Neural progenitor cell (in vitro differentiated cells): ENCODE measurements around the gene TAS2R16. TPM values are rescaled to one million over a fixed set of nuclear protein-coding genes. Genes with fewer than 3 reads are reported as not detected.

ENCODE experiments used
- DNase-seq: peaks from one replicate; pipeline ENCODE4 v3.0.0-alpha.2; 2016; ENCODE audit warnings: low spot score
- H2AFZ ChIP-seq: fragments of 200-600 bp; sonication (generic); replicated peaks from 2 replicates; pipeline ENCODE4 v1.6.1; 2016; ENCODE audit warnings: antibody characterized with exemption
- H3F3A ChIP-seq: fragments of 200-600 bp; sonication (generic); 2 replicates; pipeline ENCODE4 v1.6.1; 2016; ENCODE audit warnings: antibody characterized with exemption, low read depth
- H3K27ac ChIP-seq: fragments of 200-600 bp; sonication (generic); 2 replicates; pipeline ENCODE4 v1.5.1; 2016; ENCODE audit warnings: mild to moderate bottlenecking
- H3K27me3 ChIP-seq: fragments of 200-600 bp; sonication (generic); 2 replicates; pipeline ENCODE4 v1.6.1; 2016; ENCODE audit warnings: mild to moderate bottlenecking, moderate library complexity
- H3K36me3 ChIP-seq: fragments of 200-600 bp; sonication (generic); 2 replicates; pipeline ENCODE4 v1.5.1; 2016
- H3K4me1 ChIP-seq: fragments of 200-600 bp; sonication (generic); 2 replicates; pipeline ENCODE4 v1.6.1; 2016; ENCODE audit warnings: mixed run types
- H3K4me2 ChIP-seq: fragments of 200-600 bp; sonication (generic); 2 replicates; pipeline ENCODE4 v1.6.1; 2016
- H3K4me3 ChIP-seq: fragments of 200-600 bp; sonication (generic); 2 replicates; pipeline ENCODE4 v1.5.1; 2016
- H3K79me2 ChIP-seq: fragments of 200-600 bp; sonication (generic); 2 replicates; pipeline ENCODE4 v1.6.1; 2016; ENCODE audit warnings: low read depth
- H3K9ac ChIP-seq: fragments of 200-600 bp; sonication (generic); 2 replicates; pipeline ENCODE4 v1.6.1; 2016
- H3K9me3 ChIP-seq: fragments of 200-600 bp; sonication (generic); 2 replicates; pipeline ENCODE4 v1.5.1; 2016; ENCODE audit warnings: low read depth
- H4K20me1 ChIP-seq: fragments of 200-600 bp; sonication (generic); 2 replicates; pipeline ENCODE4 v1.6.1; 2016; ENCODE audit warnings: low read depth
- H3K27ac Mint-ChIP-seq: 3 replicates; pipeline ENCODE4 v1.8.0; 2021; ENCODE audit warnings: mixed read lengths
- H3K27me3 Mint-ChIP-seq: 2 replicates; pipeline ENCODE4 v1.8.0; 2022; ENCODE audit warnings: low read depth, mild to moderate bottlenecking, inconsistent platforms, moderate library complexity, mixed read lengths; ENCODE audit not compliant: insufficient read depth
- H3K36me3 Mint-ChIP-seq: 3 replicates; pipeline ENCODE4 v1.8.0; 2021; ENCODE audit warnings: mixed read lengths
- H3K4me1 Mint-ChIP-seq: 3 replicates; pipeline ENCODE4 v1.8.0; 2021; ENCODE audit warnings: mixed read lengths
- H3K4me3 Mint-ChIP-seq: 3 replicates; pipeline ENCODE4 v1.8.0; 2021; ENCODE audit warnings: mild to moderate bottlenecking, moderate library complexity, mixed read lengths
- H3K9me3 Mint-ChIP-seq: 3 replicates; pipeline ENCODE4 v1.8.0; 2020; ENCODE audit warnings: mixed read lengths
- CTCF ChIP-seq: fragments of 200-600 bp; sonication (generic); IDR thresholded peaks from 2 replicates; pipeline ENCODE4 v1.5.1; 2017; ENCODE audit warnings: antibody characterized with exemption, mild to moderate bottlenecking
- EZH2 ChIP-seq: fragments of 200-600 bp; sonication (generic); IDR thresholded peaks from 2 replicates; pipeline ENCODE4 v1.6.1; 2017; ENCODE audit warnings: antibody characterized with exemption, mild to moderate bottlenecking, moderate library complexity
- EZH2phosphoT487 ChIP-seq: fragments of 200-600 bp; sonication (generic); IDR thresholded peaks from 2 replicates; pipeline ENCODE4 v1.6.1; 2017; ENCODE audit warnings: antibody characterized with exemption
- total RNA-seq: library from RNA; depleted of rRNA; stranded (reverse); fragments of >200 nt; gene quantifications from 2 replicates; pipeline ENCODE4 v1.2.3, GENCODE V29; 2015; ENCODE audit warnings: low replicate concordance

The TAS2R16 gene
- total RNA-seq, 1 donor from 2014 or later: not detected

DNA sequence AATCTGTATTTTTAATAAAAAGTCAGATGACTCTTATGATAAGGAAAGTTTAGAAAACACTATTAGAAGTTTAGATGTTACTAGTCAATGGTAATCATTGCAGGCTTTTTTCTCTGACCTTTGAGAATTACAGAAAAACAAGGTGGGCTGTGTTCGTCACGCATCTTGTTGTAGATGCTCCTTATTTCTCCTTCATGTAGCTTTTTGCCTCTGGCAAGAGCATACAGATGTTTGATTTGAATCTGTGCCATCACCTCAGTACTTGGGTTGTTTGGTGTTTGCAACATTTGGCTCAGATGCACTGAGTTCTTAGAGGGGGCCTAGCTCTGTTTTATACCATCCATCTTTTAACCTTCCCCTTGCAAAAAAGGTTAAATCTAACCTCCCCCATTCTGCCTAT lies 11.5 kb downstream of the TAS2R16 start:
- H3K4me3 Mint-ChIP-seq: no peak overlapping the region
- H3K27me3 Mint-ChIP-seq: peaks cover 2% of the 10 kb centered on the region
- H3K9me3 Mint-ChIP-seq: peaks cover 2% of the 10 kb centered on the region

GRCh38 chr7:122983261-122983660 lies 12.2 kb downstream of the TAS2R16 start:
- H3K4me3 Mint-ChIP-seq: no peak overlapping the region
- peaks cover 2% of the 10 kb centered on the region for H3K27me3 Mint-ChIP-seq
- no peaks in the 10 kb centered on the region for H3K36me3 Mint-ChIP-seq
- peaks cover 2% of the 10 kb centered on the region for H3K9me3 Mint-ChIP-seq
- TF ChIP-seq EZH2 (no peak), CTCF (no peak), EZH2phosphoT487 (no peak)
- no peak for DNase-seq
- H3K9ac ChIP-seq: no peak overlapping the region
- peak overlapping the region; percentile 27 for H3K4me2 ChIP-seq
- H3K27ac Mint-ChIP-seq: no peak overlapping the region
- H3K27me3 ChIP-seq: no peaks in the 10 kb centered on the region
- H4K20me1 ChIP-seq: no peaks in the 10 kb centered on the region
- H3K4me3 ChIP-seq: no peak overlapping the region
- H3K4me1 ChIP-seq: peaks cover 34% of the 10 kb centered on the region
- peaks cover 16% of the 10 kb centered on the region for H3F3A ChIP-seq
- no peaks in the 10 kb centered on the region for H3K79me2 ChIP-seq
- H3K27ac ChIP-seq: peak overlapping the region; percentile 39
- peaks cover 11% of the 10 kb centered on the region for H3K4me1 Mint-ChIP-seq
- no peaks in the 10 kb centered on the region for H3K36me3 ChIP-seq
- no peaks in the 10 kb centered on the region for H3K9me3 ChIP-seq
- peak overlapping the region; percentile 59 for H2AFZ ChIP-seq

More for the DNA sequence above, 11.5 kb downstream of the TAS2R16 start:
- DNase-seq: no peak
- no peaks in the 10 kb centered on the region for H3K36me3 ChIP-seq
- H3K9me3 ChIP-seq: no peaks in the 10 kb centered on the region
- H3K27me3 ChIP-seq: no peaks in the 10 kb centered on the region
- peaks cover 16% of the 10 kb centered on the region for H3F3A ChIP-seq
- H3K36me3 Mint-ChIP-seq: no peaks in the 10 kb centered on the region
- H3K27ac ChIP-seq: no peak overlapping the region
- H2AFZ ChIP-seq: peak overlapping the region; percentile 32
- no peak overlapping the region for H3K4me3 ChIP-seq
- H4K20me1 ChIP-seq: no peaks in the 10 kb centered on the region
- no peak overlapping the region for H3K9ac ChIP-seq
- no peak overlapping the region for H3K27ac Mint-ChIP-seq
- H3K4me1 Mint-ChIP-seq: peaks cover 11% of the 10 kb centered on the region
- H3K4me2 ChIP-seq: no peak overlapping the region
- peaks cover 34% of the 10 kb centered on the region for H3K4me1 ChIP-seq
- no peak for TF ChIP-seq CTCF
- TF ChIP-seq EZH2phosphoT487: no peak
- TF ChIP-seq EZH2: no peak
- H3K79me2 ChIP-seq: no peaks in the 10 kb centered on the region

DNA sequence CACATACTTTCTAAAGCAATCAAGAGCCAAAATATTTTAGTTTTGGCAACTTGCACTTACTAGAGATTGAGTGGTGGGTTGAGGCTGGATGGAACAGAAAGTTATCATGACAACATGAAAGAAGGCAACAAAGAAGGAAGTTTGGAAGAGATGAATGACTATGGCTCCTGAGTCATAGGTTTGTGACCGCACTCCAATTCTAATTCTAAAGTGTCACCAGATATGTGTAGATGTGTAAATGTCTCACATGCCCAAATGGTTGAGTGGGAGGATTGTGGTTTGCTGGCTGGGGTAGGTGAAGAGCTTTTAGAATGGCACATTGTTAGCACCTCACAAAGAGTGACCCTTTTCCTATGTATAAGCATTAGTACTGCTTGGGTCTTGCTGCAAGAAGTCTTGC lies 20.2 kb downstream of the TAS2R16 start:
- no peak overlapping the region for H3K4me3 Mint-ChIP-seq
- Histone ChIP-seq H3K27me3 (no peaks in the 10 kb centered on the region), H4K20me1 (no peaks in the 10 kb centered on the region), H3F3A (no peaks in the 10 kb centered on the region), H3K9ac (no peak overlapping the region), H3K4me2 (no peak overlapping the region), H3K4me3 (no peak overlapping the region), H3K27ac (no peak overlapping the region), H3K36me3 (no peaks in the 10 kb centered on the region), H2AFZ (no peak overlapping the region), H3K4me1 (no peaks in the 10 kb centered on the region), H3K79me2 (no peaks in the 10 kb centered on the region), H3K9me3 (no peaks in the 10 kb centered on the region)
- no peaks in the 10 kb centered on the region for H3K9me3 Mint-ChIP-seq
- peaks cover 15% of the 10 kb centered on the region for H3K4me1 Mint-ChIP-seq
- DNase-seq: no peak
- no peaks in the 10 kb centered on the region for H3K27me3 Mint-ChIP-seq
- H3K27ac Mint-ChIP-seq: no peak overlapping the region
- no peaks in the 10 kb centered on the region for H3K36me3 Mint-ChIP-seq
- TF ChIP-seq CTCF (no peak), EZH2phosphoT487 (no peak), EZH2 (no peak)
